ENCODE measurements around the gene DCP2.

DCP2 gene

GRCh38 chr5:112967520-112968083 lies 9.0 kb upstream of the DCP2 start:
- TF ChIP-seq, protein P1, sequence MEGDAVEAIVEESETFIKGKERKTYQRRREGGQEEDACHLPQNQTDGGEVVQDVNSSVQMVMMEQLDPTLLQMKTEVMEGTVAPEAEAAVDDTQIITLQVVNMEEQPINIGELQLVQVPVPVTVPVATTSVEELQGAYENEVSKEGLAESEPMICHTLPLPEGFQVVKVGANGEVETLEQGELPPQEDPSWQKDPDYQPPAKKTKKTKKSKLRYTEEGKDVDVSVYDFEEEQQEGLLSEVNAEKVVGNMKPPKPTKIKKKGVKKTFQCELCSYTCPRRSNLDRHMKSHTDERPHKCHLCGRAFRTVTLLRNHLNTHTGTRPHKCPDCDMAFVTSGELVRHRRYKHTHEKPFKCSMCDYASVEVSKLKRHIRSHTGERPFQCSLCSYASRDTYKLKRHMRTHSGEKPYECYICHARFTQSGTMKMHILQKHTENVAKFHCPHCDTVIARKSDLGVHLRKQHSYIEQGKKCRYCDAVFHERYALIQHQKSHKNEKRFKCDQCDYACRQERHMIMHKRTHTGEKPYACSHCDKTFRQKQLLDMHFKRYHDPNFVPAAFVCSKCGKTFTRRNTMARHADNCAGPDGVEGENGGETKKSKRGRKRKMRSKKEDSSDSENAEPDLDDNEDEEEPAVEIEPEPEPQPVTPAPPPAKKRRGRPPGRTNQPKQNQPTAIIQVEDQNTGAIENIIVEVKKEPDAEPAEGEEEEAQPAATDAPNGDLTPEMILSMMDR (conservative IDR thresholded peaks at IDR 0.05; ENCODE audit: low read depth, low read length) = no peak
- no peak for DNase-seq (ENCODE audit: low read depth)
- no peak overlapping the region for H3K4me3 ChIP-seq (ENCODE audit: low read depth, low read length)

DNA sequence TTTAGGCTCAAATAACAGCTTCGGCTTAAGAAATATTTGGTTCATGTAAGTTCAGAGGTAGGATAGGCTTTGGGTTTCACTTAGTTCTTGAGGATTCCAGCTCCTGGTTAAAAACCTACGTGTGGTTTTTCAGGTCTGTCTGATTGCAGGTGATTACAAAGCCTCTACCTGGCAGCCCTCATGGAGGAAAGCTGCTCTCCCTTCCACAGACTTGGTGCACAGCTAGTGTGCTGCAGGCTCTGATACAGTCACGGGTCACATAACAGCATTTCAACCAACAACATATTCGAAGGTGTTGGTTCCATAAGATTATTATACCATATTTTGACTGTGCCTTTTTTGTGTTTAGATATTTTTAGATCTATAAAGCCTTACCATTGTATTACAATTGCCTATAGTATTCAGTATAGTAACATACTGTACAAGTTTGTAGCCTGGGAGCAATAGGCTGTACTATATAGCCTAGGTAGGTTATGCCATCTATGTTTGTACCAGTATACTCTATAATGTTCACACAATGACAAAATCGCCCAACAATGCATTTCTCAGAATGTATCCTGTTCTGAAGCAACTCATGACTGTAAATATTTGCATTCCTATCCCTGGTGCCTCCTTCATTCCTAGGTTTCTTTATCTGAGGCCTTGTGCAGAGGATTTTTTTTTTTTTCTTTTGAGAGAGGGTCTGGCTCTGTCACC lies 8.0 kb upstream of the DCP2 start:
- peak; percentile 43 for DNase-seq (ENCODE audit: low read depth)
- no peak overlapping the region for H3K4me3 ChIP-seq (ENCODE audit: low read depth, low read length)
- TF ChIP-seq, protein P1 (conservative IDR thresholded peaks at IDR 0.05; ENCODE audit: low read depth, low read length) = no peak

DNA sequence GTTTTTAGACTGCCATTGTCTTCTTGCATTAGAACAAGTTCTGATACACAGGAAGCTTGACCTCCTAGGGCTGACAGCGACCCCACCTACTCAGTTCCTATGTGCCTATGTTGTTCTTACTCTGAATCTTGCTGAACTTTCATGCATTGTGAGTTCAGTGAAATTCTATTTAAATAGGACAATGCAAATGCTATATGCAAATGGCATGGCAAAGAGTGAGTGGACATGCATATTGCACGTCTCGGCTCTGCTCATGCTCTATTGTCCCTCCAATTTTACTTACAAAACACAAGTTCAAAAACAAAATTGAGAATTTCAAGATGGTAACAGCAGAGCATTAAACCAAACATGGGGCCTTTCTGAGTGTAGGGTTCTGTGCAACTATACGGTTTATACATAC lies 5.3 kb upstream of the DCP2 start:
- TF ChIP-seq, protein P1 (conservative IDR thresholded peaks at IDR 0.05; ENCODE audit: low read depth, low read length) = no peak
- no peak overlapping the region for H3K4me3 ChIP-seq (ENCODE audit: low read depth, low read length)
- DNase-seq (ENCODE audit: low read depth) = no peak

- DNase-seq (ENCODE audit: low read depth) = no peak
- TF ChIP-seq, protein P1 (conservative IDR thresholded peaks at IDR 0.05; ENCODE audit: low read depth, low read length) = no peak
- no peak overlapping the region for H3K4me3 ChIP-seq (ENCODE audit: low read depth, low read length)
Observed at GRCh38 chr5:112973036-112973435, 3.6 kb upstream of the DCP2 start.

DNA sequence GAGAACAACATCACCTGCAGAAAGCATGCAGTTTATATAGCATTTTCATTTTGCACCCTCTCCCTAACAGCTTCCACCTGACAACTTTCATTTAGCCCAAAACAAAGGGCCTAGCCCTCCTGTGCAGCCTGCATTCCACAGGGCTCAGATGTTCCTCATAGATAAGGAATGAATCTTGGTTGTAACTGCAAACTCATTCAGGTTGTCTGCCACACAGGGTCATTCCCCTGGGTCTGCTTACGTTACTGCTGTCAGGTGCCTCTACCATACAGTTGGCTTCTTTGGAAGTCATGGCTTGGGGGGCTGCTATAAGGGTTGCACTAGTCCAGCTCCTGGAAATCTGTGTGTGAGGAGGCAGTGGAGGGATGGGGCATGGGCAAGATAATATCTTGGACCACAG lies 2.7 kb upstream of the DCP2 start:
- TF ChIP-seq, protein P1 (conservative IDR thresholded peaks at IDR 0.05; ENCODE audit: low read depth, low read length) = no peak
- no peak for DNase-seq (ENCODE audit: low read depth)

GRCh38 chr5:112974901-112975300 lies 1.7 kb upstream of the DCP2 start:
- DNase-seq (ENCODE audit: low read depth) = no peak
- TF ChIP-seq, protein P1 (conservative IDR thresholded peaks at IDR 0.05; ENCODE audit: low read depth, low read length) = no peak
- H3K4me3 ChIP-seq (ENCODE audit: low read depth, low read length) = no peak overlapping the region

More for the DNA sequence above, 2.7 kb upstream of the DCP2 start:
- no peak overlapping the region for H3K4me3 ChIP-seq (ENCODE audit: low read depth, low read length)

All from choroid plexus epithelial cell (primary cell).